ENCODE measurements around the gene SNX32.

Gene SNX32

DNA sequence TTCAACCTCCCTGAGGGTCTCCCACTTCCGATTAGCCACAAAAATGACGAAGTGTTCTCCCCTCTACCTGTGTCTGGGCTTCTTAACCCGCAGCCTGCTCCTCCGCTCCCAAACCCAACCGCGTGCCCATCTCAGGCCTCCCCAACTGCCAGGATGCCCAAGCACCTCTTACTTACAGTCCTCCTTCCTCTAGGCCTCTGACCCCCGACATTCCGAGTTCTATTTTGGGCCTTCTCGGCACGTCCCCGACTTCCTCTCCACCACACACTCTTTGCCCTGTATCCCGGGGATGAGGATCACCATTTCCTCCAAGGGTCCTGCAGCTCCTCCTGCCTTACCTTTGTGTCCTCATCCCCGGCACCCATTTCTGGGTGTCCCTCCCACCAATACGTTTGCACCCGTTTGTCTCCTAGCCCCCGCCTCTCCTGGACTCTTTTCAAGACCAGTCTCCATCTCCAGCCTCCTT is 26.1 kb downstream of the SNX32 start:
- Histone ChIP-seq H3K9ac (ENCODE audit: low read length) (peak overlapping the region; percentile 97), H3K9me2 (replicated peaks; ENCODE audit: insufficient read depth, low read length) (no peaks in the 10 kb centered on the region), H2AFZ (ENCODE audit: low read depth, low read length, severe bottlenecking) (no peak overlapping the region), H3K4me2 (ENCODE audit: low read depth, low read length, poor library complexity, severe bottlenecking) (peak overlapping the region; percentile 94), H4K20me1 (ENCODE audit: low read depth, low read length) (peaks cover 16% of the 10 kb centered on the region), H3K79me2 (ENCODE audit: insufficient read depth, low read length) (peaks cover 45% of the 10 kb centered on the region), H3F3A (ENCODE audit: insufficient read depth) (peaks cover 16% of the 10 kb centered on the region), H3K27ac (ENCODE audit: low read depth, low read length) (peak overlapping the region; percentile 90), H3K27me3 (ENCODE audit: low read length) (no peaks in the 10 kb centered on the region), H3K9me3 (ENCODE audit: insufficient read depth, low read length) (no peaks in the 10 kb centered on the region), H3K4me3 (ENCODE audit: insufficient read depth, low read length, poor library complexity, severe bottlenecking) (peak overlapping the region; percentile 63), H3K36me3 (ENCODE audit: low read length) (peaks cover 18% of the 10 kb centered on the region)
- no peak for TF ChIP-seq EZH2phosphoT487 (conservative IDR thresholded peaks at IDR 0.05; ENCODE audit: low read length)
- TF ChIP-seq, protein P1, sequence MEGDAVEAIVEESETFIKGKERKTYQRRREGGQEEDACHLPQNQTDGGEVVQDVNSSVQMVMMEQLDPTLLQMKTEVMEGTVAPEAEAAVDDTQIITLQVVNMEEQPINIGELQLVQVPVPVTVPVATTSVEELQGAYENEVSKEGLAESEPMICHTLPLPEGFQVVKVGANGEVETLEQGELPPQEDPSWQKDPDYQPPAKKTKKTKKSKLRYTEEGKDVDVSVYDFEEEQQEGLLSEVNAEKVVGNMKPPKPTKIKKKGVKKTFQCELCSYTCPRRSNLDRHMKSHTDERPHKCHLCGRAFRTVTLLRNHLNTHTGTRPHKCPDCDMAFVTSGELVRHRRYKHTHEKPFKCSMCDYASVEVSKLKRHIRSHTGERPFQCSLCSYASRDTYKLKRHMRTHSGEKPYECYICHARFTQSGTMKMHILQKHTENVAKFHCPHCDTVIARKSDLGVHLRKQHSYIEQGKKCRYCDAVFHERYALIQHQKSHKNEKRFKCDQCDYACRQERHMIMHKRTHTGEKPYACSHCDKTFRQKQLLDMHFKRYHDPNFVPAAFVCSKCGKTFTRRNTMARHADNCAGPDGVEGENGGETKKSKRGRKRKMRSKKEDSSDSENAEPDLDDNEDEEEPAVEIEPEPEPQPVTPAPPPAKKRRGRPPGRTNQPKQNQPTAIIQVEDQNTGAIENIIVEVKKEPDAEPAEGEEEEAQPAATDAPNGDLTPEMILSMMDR (IDR thresholded peaks at IDR 0.05; ENCODE audit: insufficient read depth, low read length, poor library complexity, severe bottlenecking): no peak

GRCh38 chr11:65860278-65861164 is 26.8 kb downstream of the SNX32 start, which contains the start of gene MUS81:
Gene MUS81 (plus strand): TSS chr11:65860433. CDS start chr11:65860754, 321 bp downstream.
- peak within 1 kb of the TSS; percentile 21 for H2AFZ ChIP-seq (ENCODE audit: low read depth, low read length, severe bottlenecking)
- peaks cover 16% of the 10 kb centered on the region for H3F3A ChIP-seq (ENCODE audit: insufficient read depth)
- H3K9ac ChIP-seq (ENCODE audit: low read length): peak within 1 kb of the TSS; percentile 97
- H3K27me3 ChIP-seq (ENCODE audit: low read length): no peaks in the 10 kb centered on the region
- peak within 1 kb of the TSS; percentile 94 for H3K4me2 ChIP-seq (ENCODE audit: low read depth, low read length, poor library complexity, severe bottlenecking)
- H4K20me1 ChIP-seq (ENCODE audit: low read depth, low read length): peaks cover 12% of the 10 kb centered on the region
- H3K4me3 ChIP-seq (ENCODE audit: insufficient read depth, low read length, poor library complexity, severe bottlenecking): peak within 1 kb of the TSS; percentile 65
- H3K9me2 ChIP-seq (replicated peaks; ENCODE audit: insufficient read depth, low read length): no peaks in the 10 kb centered on the region
- H3K79me2 ChIP-seq (ENCODE audit: insufficient read depth, low read length): peaks cover 41% of the 10 kb centered on the region
- H3K9me3 ChIP-seq (ENCODE audit: insufficient read depth, low read length): no peaks in the 10 kb centered on the region
- peaks cover 12% of the 10 kb centered on the region for H3K36me3 ChIP-seq (ENCODE audit: low read length)
- H3K27ac ChIP-seq (ENCODE audit: low read depth, low read length): peak within 1 kb of the TSS; percentile 90
- TF ChIP-seq EZH2phosphoT487 (conservative IDR thresholded peaks at IDR 0.05; ENCODE audit: low read length): no peak
- TF ChIP-seq, protein P1 (IDR thresholded peaks at IDR 0.05; ENCODE audit: insufficient read depth, low read length, poor library complexity, severe bottlenecking): peak; percentile 99

DNA sequence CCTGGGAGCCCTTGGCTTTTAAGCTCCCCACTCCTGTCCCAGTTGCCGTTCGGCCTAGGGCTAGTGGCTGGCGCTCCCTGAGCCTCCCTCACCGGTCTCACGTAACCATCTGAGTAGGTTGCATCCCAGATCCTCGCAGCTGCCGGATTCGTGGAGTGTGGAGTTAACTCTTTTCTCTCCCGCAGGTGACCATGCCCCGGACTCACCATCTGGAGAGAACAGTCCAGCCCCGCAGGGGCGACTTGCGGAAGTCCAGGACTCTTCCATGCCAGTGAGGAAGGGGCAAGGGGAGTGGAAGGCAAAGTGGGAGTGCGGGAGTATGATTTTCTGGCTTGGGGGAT is 27.4 kb downstream of the SNX32 start:
- Histone ChIP-seq H4K20me1 (ENCODE audit: low read depth, low read length) (peaks cover 6% of the 10 kb centered on the region), H3K36me3 (ENCODE audit: low read length) (peaks cover 6% of the 10 kb centered on the region)

More for the DNA sequence above, 27.4 kb downstream of the SNX32 start:
- Histone ChIP-seq H3K4me3 (ENCODE audit: insufficient read depth, low read length, poor library complexity, severe bottlenecking) (peak overlapping the region; percentile 63), H3F3A (ENCODE audit: insufficient read depth) (peaks cover 15% of the 10 kb centered on the region), H3K4me2 (ENCODE audit: low read depth, low read length, poor library complexity, severe bottlenecking) (peak overlapping the region; percentile 94), H2AFZ (ENCODE audit: low read depth, low read length, severe bottlenecking) (no peak overlapping the region), H3K27ac (ENCODE audit: low read depth, low read length) (peak overlapping the region; percentile 90), H3K9me3 (ENCODE audit: insufficient read depth, low read length) (no peaks in the 10 kb centered on the region), H3K9me2 (replicated peaks; ENCODE audit: insufficient read depth, low read length) (no peaks in the 10 kb centered on the region), H3K9ac (ENCODE audit: low read length) (peak overlapping the region; percentile 97), H3K79me2 (ENCODE audit: insufficient read depth, low read length) (peaks cover 35% of the 10 kb centered on the region), H3K27me3 (ENCODE audit: low read length) (no peaks in the 10 kb centered on the region)
- TF ChIP-seq, protein P1 (IDR thresholded peaks at IDR 0.05; ENCODE audit: insufficient read depth, low read length, poor library complexity, severe bottlenecking): no peak
- no peak for TF ChIP-seq EZH2phosphoT487 (conservative IDR thresholded peaks at IDR 0.05; ENCODE audit: low read length)

Data from SU-DHL-6 (cell line).